H1 (cell line): Measurements from ENCODE around the gene GTPBP6. TPM values are rescaled to one million over a fixed set of nuclear protein-coding genes. Genes with fewer than 3 reads are reported as not detected.

Source experiments
- BCL11A ChIP-seq, 2 experiments: IDR thresholded peaks; one replicate each; pipeline ENCODE4 v1.6.1; 2011; ENCODE audit warnings: low read depth in 2 of 2, low read length in 2 of 2, mild to moderate bottlenecking in 2 of 2
- CREB1 ChIP-seq: IDR thresholded peaks from 2 replicates; pipeline ENCODE4 v1.6.1; 2012; ENCODE audit warnings: inconsistent platforms
- KDM4A ChIP-seq: IDR thresholded peaks from one replicate; pipeline ENCODE4 v1.7.1; 2012; ENCODE audit warnings: low read depth, mild to moderate bottlenecking, moderate library complexity, low read length, inconsistent platforms; ENCODE audit not compliant: severe bottlenecking
- polyA plus RNA-seq, 7 experiments: library from polyadenylated mRNA; depleted of rRNA in 3 of 7; stranded (reverse) in 5 of 7; unstranded in 2 of 7; fragments of >200 nt in 5 of 7; fragments of 200-250 nt in 2 of 7; gene quantifications; 1 replicate in 5 of 7; 2 replicates in 1 of 7; 4 replicates in 1 of 7; pipeline versions ENCODE4 v1.2.1 to v1.2.3, GENCODE V29; 2011 to 2013; ENCODE audit warnings: missing spikeins in 2 of 7, mixed read lengths in 2 of 7
- total RNA-seq: library from RNA; stranded (reverse); fragmentation: NEBNext Ultra II Directional; extraction: Animal tissue kit (Norgen Biotek cat#: 25700); gene quantifications from 2 replicates; pipeline ENCODE4 v1.2.1, GENCODE V29; 2021

GTPBP6 gene
- total and polyA plus RNA-seq, 2 of the 8 experiments (the other 6 are each of a cell fraction or from before 2014, with no cell fraction given), result 33.9 to 57.1 TPM

- TF ChIP-seq BCL11A (IDR thresholded peaks at IDR 0.05; ENCODE audit: low read depth in 2 of 2, low read length in 2 of 2), result no peak
- TF ChIP-seq KDM4A, result no peak
- TF ChIP-seq CREB1, result no peak
Measured at GRCh38 chrX:276581-277201, 41.9 kb downstream of the GTPBP6 start (continued).
